ENCODE results near the gene RDH5. TPM values are rescaled to one million over a fixed set of nuclear protein-coding genes. Genes with fewer than 3 reads are reported as not detected.
"Not testable (repeated sequence)": the region's sequence is repeated elsewhere in the genome, so short reads cannot be mapped to it uniquely, and the experiment has no call there.

Gene RDH5
- total and polyA plus RNA-seq, 2 donors = 1.8 to 7.6 TPM

DNA sequence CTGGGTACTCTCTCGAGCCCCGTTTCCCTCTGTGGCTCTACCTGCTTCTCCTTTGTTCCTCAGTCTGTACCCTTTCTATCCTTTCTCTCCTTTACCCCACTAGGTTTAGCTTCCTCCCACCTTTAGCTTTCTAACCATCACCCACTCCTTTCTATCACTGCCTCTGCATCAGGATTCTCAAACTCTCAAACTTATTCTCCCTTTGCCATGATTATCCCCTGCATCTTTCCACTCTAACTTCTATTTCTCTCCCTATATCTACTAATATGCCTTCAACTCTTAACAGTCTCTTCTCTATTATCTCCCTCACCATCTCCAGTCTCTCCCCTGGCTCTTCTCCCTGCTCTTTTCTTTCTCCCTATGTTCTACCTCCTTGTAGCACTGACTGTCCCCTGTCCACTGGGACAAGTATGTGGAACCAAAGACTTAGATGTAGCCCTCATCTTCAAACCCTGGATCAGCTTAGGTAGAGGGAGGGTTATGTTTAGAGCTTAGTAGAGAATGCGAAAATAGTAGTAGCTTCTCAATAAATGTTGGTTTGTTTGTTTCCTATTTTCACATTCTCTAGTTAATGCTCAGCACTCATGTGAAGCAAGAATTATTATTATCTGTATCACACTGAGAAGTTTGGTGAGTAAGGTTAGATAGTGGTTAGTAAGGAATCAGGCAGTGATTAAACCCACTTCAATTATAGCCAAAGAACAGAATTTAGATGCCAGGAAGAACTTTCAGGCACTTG lies 26.1 kb downstream of the RDH5 start:
- H3K36me3 ChIP-seq (ENCODE audit: control insufficient read depth in 2 of 2, insufficient read depth in 2 of 2, low read length in 1 of 2) = peaks cover 22 to 35% of the 10 kb centered on the region in 2 donors
- H3K4me1 ChIP-seq (ENCODE audit: control insufficient read depth in 2 of 2, insufficient read depth in 2 of 2, low read length in 2 of 2) = peaks cover 18 to 48% of the 10 kb centered on the region in 2 donors
- no peaks in the 10 kb centered on the region for H3K9me3 ChIP-seq (ENCODE audit: control insufficient read depth in 2 of 2, insufficient read depth in 1 of 2, low read length in 1 of 2)
- DNase-seq (ENCODE audit: low read depth in 6 of 9, low spot score in 9 of 9) = no peak
- H3K4me3 ChIP-seq (ENCODE audit: low read length in 2 of 2) = no peak overlapping the region
- no peaks in the 10 kb centered on the region for H3K27me3 ChIP-seq (ENCODE audit: control insufficient read depth in 2 of 2, insufficient read depth in 1 of 2, low read length in 1 of 2)
- 77% methylated on average over 3 of the region's 3 CpGs for WGBS
- no peak overlapping the region for H3K27ac ChIP-seq (ENCODE audit: low read depth in 1 of 2, low read length in 1 of 2)

GRCh38 chr12:55746913-55747231 lies 26.7 kb downstream of the RDH5 start:
- H3K9me3 ChIP-seq (ENCODE audit: control insufficient read depth in 2 of 2, insufficient read depth in 1 of 2, low read length in 1 of 2) = no peaks in the 10 kb centered on the region
- peaks cover 27 to 40% of the 10 kb centered on the region in 2 donors for H3K36me3 ChIP-seq (ENCODE audit: control insufficient read depth in 2 of 2, insufficient read depth in 2 of 2, low read length in 1 of 2)
- DNase-seq (ENCODE audit: low read depth in 6 of 9, low spot score in 9 of 9) = no peak
- peaks cover 18 to 44% of the 10 kb centered on the region in 2 donors for H3K4me1 ChIP-seq (ENCODE audit: control insufficient read depth in 2 of 2, insufficient read depth in 2 of 2, low read length in 2 of 2)
- no peaks in the 10 kb centered on the region for H3K27me3 ChIP-seq (ENCODE audit: control insufficient read depth in 2 of 2, insufficient read depth in 1 of 2, low read length in 1 of 2)
- H3K27ac ChIP-seq (ENCODE audit: low read depth in 1 of 2, low read length in 1 of 2) = no peak overlapping the region
- H3K4me3 ChIP-seq (ENCODE audit: low read length in 2 of 2) = no peak overlapping the region

GRCh38 chr12:55748230-55748993 lies 28.2 kb downstream of the RDH5 start:
- Histone ChIP-seq H3K9me3 (ENCODE audit: control insufficient read depth in 2 of 2, insufficient read depth in 1 of 2, low read length in 1 of 2) (no peaks in the 10 kb centered on the region), H3K27me3 (ENCODE audit: control insufficient read depth in 2 of 2, insufficient read depth in 1 of 2, low read length in 1 of 2) (no peaks in the 10 kb centered on the region), H3K36me3 (ENCODE audit: control insufficient read depth in 2 of 2, insufficient read depth in 2 of 2, low read length in 1 of 2) (peaks cover 42 to 56% of the 10 kb centered on the region in 2 donors), H3K4me3 (ENCODE audit: low read length in 2 of 2) (no peak overlapping the region), H3K27ac (ENCODE audit: low read depth in 1 of 2, low read length in 1 of 2) (no peak overlapping the region), H3K4me1 (ENCODE audit: control insufficient read depth in 2 of 2, insufficient read depth in 2 of 2, low read length in 2 of 2) (peaks cover 16 to 34% of the 10 kb centered on the region in 2 donors)
- WGBS = 96% methylated on average over 18 of the region's 18 CpGs
- no peak for DNase-seq (ENCODE audit: low read depth in 6 of 9, low spot score in 9 of 9)

GRCh38 chr12:55755246-55755645 lies 35.1 kb downstream of the RDH5 start:
- 95% methylated on average over 2 of the region's 2 CpGs for WGBS
- Histone ChIP-seq H3K9me3 (ENCODE audit: control insufficient read depth in 2 of 2, insufficient read depth in 1 of 2, low read length in 1 of 2) (peaks cover 0 to 1% of the 10 kb centered on the region in 2 donors), H3K27me3 (ENCODE audit: control insufficient read depth in 2 of 2, insufficient read depth in 1 of 2, low read length in 1 of 2) (no peaks in the 10 kb centered on the region), H3K27ac (ENCODE audit: low read depth in 1 of 2, low read length in 1 of 2) (no peak overlapping the region), H3K36me3 (ENCODE audit: control insufficient read depth in 2 of 2, insufficient read depth in 2 of 2, low read length in 1 of 2) (peaks cover 80 to 92% of the 10 kb centered on the region in 2 donors), H3K4me1 (ENCODE audit: control insufficient read depth in 2 of 2, insufficient read depth in 2 of 2, low read length in 2 of 2) (peaks cover 0 to 6% of the 10 kb centered on the region in 2 donors), H3K4me3 (ENCODE audit: low read length in 2 of 2) (no peak overlapping the region)
- DNase-seq (ENCODE audit: low read depth in 6 of 9, low spot score in 9 of 9) = no peak

- 76% methylated on average over 2 of the region's 2 CpGs for WGBS
- Histone ChIP-seq H3K9me3 (ENCODE audit: control insufficient read depth in 2 of 2, insufficient read depth in 1 of 2, low read length in 1 of 2) (peaks cover 0 to 1% of the 10 kb centered on the region in 2 donors), H3K36me3 (ENCODE audit: control insufficient read depth in 2 of 2, insufficient read depth in 2 of 2, low read length in 1 of 2) (peaks cover 69 to 86% of the 10 kb centered on the region in 2 donors), H3K4me1 (ENCODE audit: control insufficient read depth in 2 of 2, insufficient read depth in 2 of 2, low read length in 2 of 2) (no peaks in the 10 kb centered on the region), H3K27me3 (ENCODE audit: control insufficient read depth in 2 of 2, insufficient read depth in 1 of 2, low read length in 1 of 2) (no peaks in the 10 kb centered on the region), H3K4me3 (ENCODE audit: low read length in 2 of 2) (no peak overlapping the region), H3K27ac (ENCODE audit: low read depth in 1 of 2, low read length in 1 of 2) (no peak overlapping the region)
- DNase-seq (ENCODE audit: low read depth in 6 of 9, low spot score in 9 of 9) = no peak
Measured at GRCh38 chr12:55757701-55758100, 37.5 kb downstream of the RDH5 start.

DNA sequence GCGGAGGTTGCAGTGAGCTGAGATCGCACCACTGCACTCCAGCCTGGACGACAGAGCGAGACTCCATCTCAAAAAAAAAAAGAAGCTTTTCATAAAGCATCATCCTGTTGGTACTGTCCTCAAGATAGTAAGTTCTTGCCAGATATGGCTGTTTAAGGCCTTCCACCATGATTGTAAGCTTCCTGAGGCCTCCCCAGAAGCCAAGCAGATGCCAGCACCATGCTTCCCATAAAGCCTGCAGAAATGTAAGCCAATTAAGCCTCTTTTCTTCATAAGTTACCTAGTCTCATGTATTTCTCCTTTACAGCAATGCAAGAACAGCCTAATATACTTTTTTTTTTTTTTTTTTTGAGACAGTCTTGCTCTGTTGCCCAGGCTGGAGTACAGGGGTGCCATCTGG lies 38.4 kb downstream of the RDH5 start:
- not testable (repeated sequence) for H3K9me3 ChIP-seq (ENCODE audit: control insufficient read depth in 2 of 2, insufficient read depth in 1 of 2, low read length in 1 of 2); H3K27ac ChIP-seq (ENCODE audit: low read depth in 1 of 2, low read length in 1 of 2); H3K4me1 ChIP-seq (ENCODE audit: control insufficient read depth in 2 of 2, insufficient read depth in 2 of 2, low read length in 2 of 2); H3K4me3 ChIP-seq (ENCODE audit: low read length in 2 of 2); H3K27me3 ChIP-seq (ENCODE audit: control insufficient read depth in 2 of 2, insufficient read depth in 1 of 2, low read length in 1 of 2); DNase-seq (ENCODE audit: low read depth in 6 of 9, low spot score in 9 of 9)
- 98% methylated on average over 4 of the region's 4 CpGs for WGBS
- H3K36me3 ChIP-seq (ENCODE audit: control insufficient read depth in 2 of 2, insufficient read depth in 2 of 2, low read length in 1 of 2) = peaks cover 61 to 83% of the 10 kb centered on the region in 2 donors

DNA sequence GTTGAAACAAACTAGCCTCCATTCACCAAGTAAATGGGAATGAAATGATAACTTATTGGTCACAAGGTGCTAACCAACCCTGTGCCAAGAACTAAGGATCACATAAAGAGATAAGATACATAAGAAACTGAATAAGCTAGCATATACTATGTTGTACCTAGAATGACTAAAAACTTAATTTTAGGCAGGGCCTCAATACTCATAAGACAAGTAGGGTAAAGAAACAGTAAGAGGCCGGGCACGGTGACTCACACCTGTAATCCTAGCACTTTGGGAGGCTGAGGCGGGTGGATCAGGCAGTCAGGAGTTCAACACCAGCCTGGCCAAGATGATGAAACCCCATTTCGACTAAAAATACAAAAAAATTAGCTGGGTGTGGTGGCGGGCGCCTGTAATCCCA lies 40.5 kb downstream of the RDH5 start:
- Histone ChIP-seq H3K4me1 (ENCODE audit: control insufficient read depth in 2 of 2, insufficient read depth in 2 of 2, low read length in 2 of 2) (no peaks in the 10 kb centered on the region), H3K27me3 (ENCODE audit: control insufficient read depth in 2 of 2, insufficient read depth in 1 of 2, low read length in 1 of 2) (no peaks in the 10 kb centered on the region), H3K4me3 (ENCODE audit: low read length in 2 of 2) (no peak overlapping the region), H3K36me3 (ENCODE audit: control insufficient read depth in 2 of 2, insufficient read depth in 2 of 2, low read length in 1 of 2) (peaks cover 49 to 75% of the 10 kb centered on the region in 2 donors), H3K27ac (ENCODE audit: low read depth in 1 of 2, low read length in 1 of 2) (no peak overlapping the region), H3K9me3 (ENCODE audit: control insufficient read depth in 2 of 2, insufficient read depth in 1 of 2, low read length in 1 of 2) (peaks cover 0 to 1% of the 10 kb centered on the region in 2 donors)
- 97% methylated on average over 6 of the region's 6 CpGs for WGBS
- DNase-seq (ENCODE audit: low read depth in 6 of 9, low spot score in 9 of 9) = no peak

GRCh38 chr12:55762646-55763045 lies 42.5 kb downstream of the RDH5 start:
- H3K27ac ChIP-seq (ENCODE audit: low read depth in 1 of 2, low read length in 1 of 2) = no peak overlapping the region
- no peak overlapping the region for H3K4me3 ChIP-seq (ENCODE audit: low read length in 2 of 2)
- H3K27me3 ChIP-seq (ENCODE audit: control insufficient read depth in 2 of 2, insufficient read depth in 1 of 2, low read length in 1 of 2) = no peaks in the 10 kb centered on the region
- peaks cover 46 to 67% of the 10 kb centered on the region in 2 donors for H3K36me3 ChIP-seq (ENCODE audit: control insufficient read depth in 2 of 2, insufficient read depth in 2 of 2, low read length in 1 of 2)
- peaks cover 0 to 1% of the 10 kb centered on the region in 2 donors for H3K9me3 ChIP-seq (ENCODE audit: control insufficient read depth in 2 of 2, insufficient read depth in 1 of 2, low read length in 1 of 2)
- H3K4me1 ChIP-seq (ENCODE audit: control insufficient read depth in 2 of 2, insufficient read depth in 2 of 2, low read length in 2 of 2) = no peaks in the 10 kb centered on the region
- DNase-seq (ENCODE audit: low read depth in 6 of 9, low spot score in 9 of 9) = no peak

- Histone ChIP-seq H3K4me1 (ENCODE audit: control insufficient read depth in 2 of 2, insufficient read depth in 2 of 2, low read length in 2 of 2) (no peaks in the 10 kb centered on the region), H3K9me3 (ENCODE audit: control insufficient read depth in 2 of 2, insufficient read depth in 1 of 2, low read length in 1 of 2) (no peaks in the 10 kb centered on the region), H3K27me3 (ENCODE audit: control insufficient read depth in 2 of 2, insufficient read depth in 1 of 2, low read length in 1 of 2) (no peaks in the 10 kb centered on the region), H3K27ac (ENCODE audit: low read depth in 1 of 2, low read length in 1 of 2) (no peak overlapping the region), H3K4me3 (ENCODE audit: low read length in 2 of 2) (no peak overlapping the region), H3K36me3 (ENCODE audit: control insufficient read depth in 2 of 2, insufficient read depth in 2 of 2, low read length in 1 of 2) (peaks cover 23 to 47% of the 10 kb centered on the region in 2 donors)
- 96% methylated on average over 5 of the region's 5 CpGs for WGBS
- no peak for DNase-seq (ENCODE audit: low read depth in 6 of 9, low spot score in 9 of 9)
Measured at GRCh38 chr12:55765736-55766290, 45.6 kb downstream of the RDH5 start.
